MM.1S (cell line): ENCODE data around the gene MPP1.
"Not testable (repeated sequence)": the region's sequence is repeated elsewhere in the genome, so short reads cannot be mapped to it uniquely, and the experiment has no call there.

Experiments used
- DNase-seq: peaks from one replicate; pipeline ENCODE4 v3.0.0-alpha.2; 2015
- H2AFZ ChIP-seq: fragments of 300-600 bp; sonication (generic); 2 replicates; pipeline ENCODE4 v1.6.0; 2016; ENCODE audit warnings: antibody characterized with exemption, low read length
- H3F3A ChIP-seq: fragments of 300-600 bp; sonication (generic); 2 replicates; pipeline ENCODE4 v1.6.1; 2016; ENCODE audit warnings: mild to moderate bottlenecking, antibody characterized with exemption, low read length, moderate library complexity, mixed read lengths; ENCODE audit not compliant: insufficient read depth
- H3K27ac ChIP-seq: fragments of 300-600 bp; sonication (generic); 2 replicates; pipeline ENCODE4 v1.5.1; 2016; ENCODE audit warnings: mild to moderate bottlenecking, low read length
- H3K27me3 ChIP-seq: fragments of 300-600 bp; sonication (generic); replicated peaks from 2 replicates; pipeline ENCODE4 v1.6.0; 2016; ENCODE audit warnings: low read length; ENCODE audit not compliant: insufficient read depth
- H3K36me3 ChIP-seq: fragments of 300-600 bp; sonication (generic); replicated peaks from 2 replicates; pipeline ENCODE4 v1.6.1; 2016; ENCODE audit warnings: mild to moderate bottlenecking, low read length, mixed read lengths; ENCODE audit not compliant: insufficient read depth
- H3K4me1 ChIP-seq: fragments of 300-600 bp; sonication (generic); 2 replicates; pipeline ENCODE4 v1.6.1; 2016; ENCODE audit warnings: low read length, mixed read lengths
- H3K4me2 ChIP-seq: fragments of 300-600 bp; sonication (generic); 2 replicates; pipeline ENCODE4 v1.6.0; 2016; ENCODE audit warnings: low read depth, low read length
- H3K4me3 ChIP-seq: fragments of 300-600 bp; sonication (generic); 2 replicates; pipeline ENCODE4 v1.5.1; 2016; ENCODE audit warnings: low read length, mixed read lengths
- H3K79me2 ChIP-seq: fragments of 300-600 bp; sonication (generic); 2 replicates; pipeline ENCODE4 v1.6.1; 2016; ENCODE audit warnings: mixed run types, low read length, mixed read lengths
- H3K9ac ChIP-seq: fragments of 300-600 bp; sonication (generic); 2 replicates; pipeline ENCODE4 v1.6.1; 2016; ENCODE audit warnings: low read length, mixed read lengths
- H3K9me2 ChIP-seq: fragments of 300-600 bp; sonication (generic); replicated peaks from 2 replicates; pipeline ENCODE4 v1.6.1; 2016; ENCODE audit warnings: mild to moderate bottlenecking, low read length, mixed read lengths; ENCODE audit not compliant: insufficient read depth
- H3K9me3 ChIP-seq: fragments of 300-600 bp; sonication (generic); replicated peaks from 2 replicates; pipeline ENCODE4 v1.6.1; 2016; ENCODE audit warnings: mild to moderate bottlenecking, low read length, mixed read lengths; ENCODE audit not compliant: insufficient read depth
- H4K20me1 ChIP-seq: fragments of 300-600 bp; sonication (generic); 2 replicates; pipeline ENCODE4 v1.6.1; 2016; ENCODE audit warnings: mild to moderate bottlenecking, low read length, moderate library complexity, mixed read lengths; ENCODE audit not compliant: insufficient read depth
- EZH2 ChIP-seq: fragments of 300-600 bp; sonication (generic); optimal IDR thresholded peaks from 2 replicates; pipeline ENCODE3; 2017; ENCODE audit warnings: low read depth, mild to moderate bottlenecking, antibody characterized with exemption, low read length, mixed read lengths
- EZH2phosphoT487 ChIP-seq: fragments of 300-600 bp; sonication (generic); IDR thresholded peaks from 2 replicates; pipeline ENCODE4 v1.6.1; 2018; ENCODE audit warnings: antibody characterized with exemption, low read length
- TF ChIP-seq, protein P1 (sequence below): fragments of 300-600 bp; sonication (generic); IDR thresholded peaks from 2 replicates; pipeline ENCODE4 v1.5.1; 2016; ENCODE audit warnings: antibody characterized with exemption, low read length, mixed read lengths

The MPP1 gene

DNA sequence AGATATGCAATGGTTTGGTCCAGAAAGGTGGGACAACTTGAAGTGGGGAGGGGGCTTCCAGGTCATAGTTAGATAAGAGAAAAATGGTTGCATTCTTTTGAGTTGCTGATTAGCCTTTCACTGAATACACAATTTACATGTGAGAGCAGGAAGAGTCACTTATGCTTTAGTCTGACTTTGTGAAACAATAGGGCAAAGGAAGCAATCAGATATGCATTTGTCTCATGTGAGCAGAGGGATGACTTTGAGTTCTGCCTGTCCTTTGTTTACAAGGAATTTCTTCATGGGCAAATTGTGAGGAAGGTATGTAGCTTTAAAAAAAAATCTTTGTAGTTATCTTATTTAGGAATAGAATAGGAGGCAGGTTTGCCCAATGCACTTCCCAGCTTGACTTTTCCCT, 16.2 kb upstream of the MPP1 start:
- no peak overlapping the region for H3K9ac ChIP-seq
- no peak overlapping the region for H3K4me2 ChIP-seq
- H3K79me2 ChIP-seq: no peaks in the 10 kb centered on the region
- H4K20me1 ChIP-seq: no peaks in the 10 kb centered on the region
- no peak overlapping the region for H3K4me3 ChIP-seq
- H3K9me2 ChIP-seq: no peaks in the 10 kb centered on the region
- no peaks in the 10 kb centered on the region for H3K9me3 ChIP-seq
- no peaks in the 10 kb centered on the region for H3K27me3 ChIP-seq
- no peaks in the 10 kb centered on the region for H3K36me3 ChIP-seq
- peaks cover 1% of the 10 kb centered on the region; the same call in 1 of the 2 replicates for H3K4me1 ChIP-seq
- TF ChIP-seq EZH2phosphoT487: no peak
- TF ChIP-seq, protein P1, sequence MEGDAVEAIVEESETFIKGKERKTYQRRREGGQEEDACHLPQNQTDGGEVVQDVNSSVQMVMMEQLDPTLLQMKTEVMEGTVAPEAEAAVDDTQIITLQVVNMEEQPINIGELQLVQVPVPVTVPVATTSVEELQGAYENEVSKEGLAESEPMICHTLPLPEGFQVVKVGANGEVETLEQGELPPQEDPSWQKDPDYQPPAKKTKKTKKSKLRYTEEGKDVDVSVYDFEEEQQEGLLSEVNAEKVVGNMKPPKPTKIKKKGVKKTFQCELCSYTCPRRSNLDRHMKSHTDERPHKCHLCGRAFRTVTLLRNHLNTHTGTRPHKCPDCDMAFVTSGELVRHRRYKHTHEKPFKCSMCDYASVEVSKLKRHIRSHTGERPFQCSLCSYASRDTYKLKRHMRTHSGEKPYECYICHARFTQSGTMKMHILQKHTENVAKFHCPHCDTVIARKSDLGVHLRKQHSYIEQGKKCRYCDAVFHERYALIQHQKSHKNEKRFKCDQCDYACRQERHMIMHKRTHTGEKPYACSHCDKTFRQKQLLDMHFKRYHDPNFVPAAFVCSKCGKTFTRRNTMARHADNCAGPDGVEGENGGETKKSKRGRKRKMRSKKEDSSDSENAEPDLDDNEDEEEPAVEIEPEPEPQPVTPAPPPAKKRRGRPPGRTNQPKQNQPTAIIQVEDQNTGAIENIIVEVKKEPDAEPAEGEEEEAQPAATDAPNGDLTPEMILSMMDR: no peak
- no peak for TF ChIP-seq EZH2
- H3F3A ChIP-seq: no peaks in the 10 kb centered on the region
- no peak overlapping the region for H2AFZ ChIP-seq
- no peak overlapping the region for H3K27ac ChIP-seq
- no peak for DNase-seq

DNA sequence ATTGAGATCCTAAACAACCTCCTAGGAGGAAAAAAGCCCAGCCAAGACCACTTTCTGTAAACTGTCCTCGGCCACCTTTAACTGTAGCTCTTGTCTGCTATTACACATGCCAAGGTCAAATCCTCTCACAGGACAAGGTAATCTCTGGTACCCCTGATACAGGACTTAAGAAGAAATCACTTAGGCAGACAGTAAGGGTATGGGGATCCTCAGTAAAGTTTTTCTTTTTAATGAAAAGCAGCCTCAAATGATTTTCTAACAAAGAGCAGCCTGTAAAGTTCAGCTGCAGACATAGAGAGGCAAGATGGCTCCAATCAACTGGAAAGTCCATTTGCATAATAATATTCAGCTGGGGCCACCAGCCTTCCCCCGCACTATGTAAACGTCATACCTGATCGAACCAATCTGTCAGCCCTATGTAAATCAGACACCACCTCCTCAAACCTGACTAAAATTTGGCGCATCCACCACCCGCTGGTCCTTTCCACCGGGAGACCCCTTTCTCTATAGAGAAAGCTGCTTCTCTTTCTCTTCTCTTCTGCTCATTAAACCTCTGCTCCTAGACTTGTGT, 14.6 kb upstream of the MPP1 start:
- Histone ChIP-seq H3K9me2 (no peaks in the 10 kb centered on the region), H3K36me3 (no peaks in the 10 kb centered on the region), H3K79me2 (no peaks in the 10 kb centered on the region), H3K4me2 (no peak overlapping the region), H3K9me3 (no peaks in the 10 kb centered on the region), H3F3A (no peaks in the 10 kb centered on the region), H3K4me1 (no peaks in the 10 kb centered on the region), H3K9ac (no peak overlapping the region), H3K27ac (no peak overlapping the region), H3K27me3 (no peaks in the 10 kb centered on the region), H2AFZ (no peak overlapping the region), H3K4me3 (no peak overlapping the region), H4K20me1 (no peaks in the 10 kb centered on the region)
- no peak for DNase-seq
- TF ChIP-seq EZH2 (no peak), EZH2phosphoT487 (no peak)
- TF ChIP-seq, protein P1: no peak

DNA sequence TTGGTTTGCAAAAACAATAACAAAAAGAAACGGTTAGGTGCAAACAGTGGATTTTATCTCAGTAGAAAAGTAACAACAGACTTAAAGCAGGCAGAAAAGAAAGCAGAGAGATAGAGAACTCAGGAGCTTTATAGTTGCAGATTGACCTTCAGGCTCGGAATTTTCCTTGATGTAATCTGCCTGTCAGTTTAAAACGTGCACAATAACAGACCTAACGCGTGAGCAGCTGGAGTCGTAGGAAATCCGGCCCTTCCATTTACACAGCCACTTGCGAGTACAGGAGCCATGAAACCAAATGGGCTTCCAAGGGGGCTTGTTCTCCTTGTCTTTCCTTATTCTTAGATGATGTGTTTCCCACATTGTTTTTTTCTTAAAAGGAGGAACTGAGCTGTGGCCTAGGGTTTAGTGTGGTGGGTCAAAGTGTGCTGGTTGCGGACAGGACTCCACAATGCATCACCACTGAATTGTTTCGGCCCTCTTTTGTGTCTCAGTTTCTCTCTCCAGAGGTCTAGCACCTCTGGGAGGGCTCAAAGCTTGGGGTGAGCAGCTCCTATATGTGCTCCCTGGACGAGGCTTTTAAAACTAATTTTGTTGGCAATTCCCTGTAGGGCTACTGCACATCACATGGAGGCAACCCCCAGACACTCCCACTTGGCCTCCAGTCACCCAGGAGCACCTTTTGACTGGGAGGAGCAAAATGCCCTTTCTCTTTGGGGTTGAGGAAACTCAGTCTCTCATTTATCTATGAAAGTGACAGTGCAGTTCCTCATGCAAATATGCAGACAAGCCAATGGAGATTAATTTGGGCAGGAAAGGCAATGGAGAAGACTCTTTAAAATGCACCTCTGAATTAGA, 13.9 kb upstream of the MPP1 start:
- Histone ChIP-seq H3K9ac (no peak overlapping the region), H3K4me1 (peaks cover 6% of the 10 kb centered on the region; the same call in 1 of the 2 replicates), H2AFZ (no peak overlapping the region), H3K36me3 (no peaks in the 10 kb centered on the region), H3K27ac (no peak overlapping the region), H3F3A (no peaks in the 10 kb centered on the region), H3K9me3 (no peaks in the 10 kb centered on the region), H3K27me3 (no peaks in the 10 kb centered on the region), H3K4me3 (no peak overlapping the region), H3K79me2 (no peaks in the 10 kb centered on the region), H3K9me2 (no peaks in the 10 kb centered on the region), H3K4me2 (no peak overlapping the region), H4K20me1 (no peaks in the 10 kb centered on the region)
- TF ChIP-seq EZH2phosphoT487: no peak
- no peak for TF ChIP-seq EZH2
- TF ChIP-seq, protein P1: no peak
- no peak for DNase-seq

DNA sequence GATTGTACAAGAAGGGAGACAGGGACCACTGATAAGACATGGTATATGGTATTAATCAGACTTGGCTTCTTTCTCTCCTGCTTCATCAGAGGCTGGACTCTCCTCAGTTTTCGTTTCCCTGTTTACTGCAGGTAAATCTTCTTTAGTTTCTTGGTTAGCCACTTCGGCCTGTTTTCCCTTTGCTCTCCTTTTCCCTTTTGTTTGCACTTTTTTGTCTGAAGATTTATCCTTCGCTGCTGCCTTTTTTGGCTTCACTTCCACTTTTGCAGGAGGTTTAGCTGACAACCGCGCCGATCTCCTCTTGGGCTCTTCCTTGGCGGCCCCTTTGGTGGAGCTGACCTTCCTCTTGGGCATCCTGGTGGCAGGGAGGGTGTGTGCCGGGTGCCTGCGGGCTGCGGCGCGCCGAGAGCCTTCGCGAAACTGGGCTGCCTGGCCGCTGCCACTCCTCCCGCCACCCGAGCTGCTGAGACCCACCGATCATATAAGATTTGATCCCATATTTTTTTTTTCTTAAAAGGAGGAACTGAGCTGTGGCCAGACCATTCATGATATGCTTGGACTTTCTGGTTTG, 11.8 kb upstream of the MPP1 start:
- not testable (repeated sequence) for DNase-seq, H3K79me2 ChIP-seq, H3K27ac ChIP-seq, H4K20me1 ChIP-seq, H3K27me3 ChIP-seq, H3K4me3 ChIP-seq, H3K9me3 ChIP-seq, H3K36me3 ChIP-seq, H3K9ac ChIP-seq, H3F3A ChIP-seq, H2AFZ ChIP-seq, H3K4me2 ChIP-seq, H3K9me2 ChIP-seq
- H3K4me1 ChIP-seq: peaks cover 11% of the 10 kb centered on the region

DNA sequence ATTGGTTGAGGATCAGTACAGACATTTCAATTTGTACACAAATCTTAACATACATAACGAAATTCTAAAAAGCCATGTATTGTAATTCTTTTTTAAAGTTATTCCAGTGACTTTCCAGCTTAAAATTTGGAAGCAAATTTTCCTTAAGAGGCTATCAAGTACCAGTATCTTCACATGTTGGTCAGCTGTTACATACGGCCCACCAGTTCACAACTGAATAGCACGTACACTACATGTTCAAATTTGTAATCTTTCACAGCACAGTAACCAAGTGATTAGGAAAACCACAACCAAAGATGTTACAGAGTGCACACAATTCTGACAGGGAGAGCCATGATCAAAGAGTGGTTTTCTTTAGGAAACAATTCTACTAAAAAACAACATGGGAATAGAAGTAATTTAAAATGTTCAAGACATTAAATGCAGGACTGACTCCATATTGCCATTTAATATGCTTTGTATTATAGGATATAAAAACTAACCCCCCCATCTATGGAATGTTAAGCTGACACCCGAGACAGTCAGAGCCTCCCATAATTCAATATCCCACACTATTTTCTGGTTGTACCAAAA, 11.1 kb upstream of the MPP1 start:
- not testable (repeated sequence) for H3F3A ChIP-seq, H4K20me1 ChIP-seq, H3K9me3 ChIP-seq, H3K36me3 ChIP-seq, H3K27ac ChIP-seq, H3K79me2 ChIP-seq, H3K9ac ChIP-seq, H3K9me2 ChIP-seq, H3K4me3 ChIP-seq, H3K4me2 ChIP-seq, H2AFZ ChIP-seq, DNase-seq, H3K27me3 ChIP-seq
- H3K4me1 ChIP-seq: peaks cover 11% of the 10 kb centered on the region
